Fibroblast of upper back skin (primary cell): ENCODE data around the gene SLC45A2.
A peak's percentile ranks its signal among the peaks of the same experiment; 100 is the strongest.
"Not testable (repeated sequence)": the region's sequence is repeated elsewhere in the genome, so short reads cannot be mapped to it uniquely, and the experiment has no call there.

Source experiments
- DNase-seq: peaks from one replicate; pipeline ENCODE4 v3.0.0-alpha.2; 2013

SLC45A2 gene, protein sequence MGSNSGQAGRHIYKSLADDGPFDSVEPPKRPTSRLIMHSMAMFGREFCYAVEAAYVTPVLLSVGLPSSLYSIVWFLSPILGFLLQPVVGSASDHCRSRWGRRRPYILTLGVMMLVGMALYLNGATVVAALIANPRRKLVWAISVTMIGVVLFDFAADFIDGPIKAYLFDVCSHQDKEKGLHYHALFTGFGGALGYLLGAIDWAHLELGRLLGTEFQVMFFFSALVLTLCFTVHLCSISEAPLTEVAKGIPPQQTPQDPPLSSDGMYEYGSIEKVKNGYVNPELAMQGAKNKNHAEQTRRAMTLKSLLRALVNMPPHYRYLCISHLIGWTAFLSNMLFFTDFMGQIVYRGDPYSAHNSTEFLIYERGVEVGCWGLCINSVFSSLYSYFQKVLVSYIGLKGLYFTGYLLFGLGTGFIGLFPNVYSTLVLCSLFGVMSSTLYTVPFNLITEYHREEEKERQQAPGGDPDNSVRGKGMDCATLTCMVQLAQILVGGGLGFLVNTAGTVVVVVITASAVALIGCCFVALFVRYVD

DNA sequence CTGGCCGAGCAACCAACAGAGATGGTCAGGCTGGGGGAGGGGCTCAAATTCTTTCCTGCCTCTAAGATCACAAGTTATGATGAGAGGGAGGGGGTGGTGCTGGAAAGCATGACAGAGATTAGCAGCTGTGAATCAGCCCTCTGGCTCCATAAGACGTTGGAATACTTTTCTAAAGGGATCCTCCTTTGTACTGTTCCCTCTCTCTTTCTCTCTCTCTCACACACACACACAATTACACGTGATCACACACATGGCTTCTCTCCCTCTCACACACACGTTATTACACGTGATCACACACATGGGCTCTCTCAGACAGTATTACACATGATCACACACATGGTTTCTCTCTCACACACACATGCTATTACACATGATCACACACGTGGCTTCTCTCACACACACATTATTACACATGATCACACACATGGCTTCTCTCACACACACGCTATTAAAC lies at the start of gene SLC45A2:
Gene SLC45A2 (minus strand): TSS at position 23 of the 454 bp plus-strand sequence. CDS start 110 bp downstream, outside the sequence.
- DNase-seq: peak; percentile 74

DNA sequence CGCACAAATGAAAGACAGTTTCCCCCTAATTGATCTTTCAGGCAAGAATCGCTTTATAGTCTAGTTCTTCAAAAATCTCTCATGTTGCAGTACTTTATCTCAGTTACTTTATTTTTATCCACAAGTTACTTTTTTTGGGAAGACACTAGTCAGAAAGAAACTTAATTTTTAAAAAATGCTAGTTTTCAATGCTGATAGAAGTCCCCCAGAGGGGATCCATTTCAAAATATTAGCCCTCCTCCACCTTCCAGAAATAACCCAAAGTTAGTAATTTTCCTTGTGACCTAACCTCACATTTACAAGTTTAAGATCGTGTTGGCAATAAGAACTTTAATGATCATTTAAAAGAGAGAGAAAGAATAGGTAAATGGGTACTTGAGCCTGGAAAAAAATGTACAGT lies 47.5 kb upstream of the SLC45A2 start:
- DNase-seq: no peak

DNA sequence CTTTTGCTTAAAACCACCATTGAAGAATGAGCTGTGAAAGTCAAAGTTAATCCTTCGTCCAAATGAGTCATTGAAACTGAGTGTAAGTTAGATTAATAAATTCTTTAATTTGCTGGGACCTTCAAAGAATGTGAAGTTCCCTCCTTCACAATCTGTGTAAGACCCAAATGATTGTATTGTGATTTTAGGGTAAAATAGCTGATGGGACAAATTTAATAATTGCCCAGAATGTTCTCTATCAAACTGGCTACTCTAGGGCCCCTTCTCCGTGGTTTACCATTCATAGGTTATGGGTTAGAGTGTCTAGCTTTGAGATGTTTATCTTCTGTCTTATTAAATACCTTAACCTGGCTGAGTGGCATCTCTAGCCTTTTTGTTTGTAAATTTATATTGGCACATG lies 46.6 kb upstream of the SLC45A2 start:
- DNase-seq: no peak

DNA sequence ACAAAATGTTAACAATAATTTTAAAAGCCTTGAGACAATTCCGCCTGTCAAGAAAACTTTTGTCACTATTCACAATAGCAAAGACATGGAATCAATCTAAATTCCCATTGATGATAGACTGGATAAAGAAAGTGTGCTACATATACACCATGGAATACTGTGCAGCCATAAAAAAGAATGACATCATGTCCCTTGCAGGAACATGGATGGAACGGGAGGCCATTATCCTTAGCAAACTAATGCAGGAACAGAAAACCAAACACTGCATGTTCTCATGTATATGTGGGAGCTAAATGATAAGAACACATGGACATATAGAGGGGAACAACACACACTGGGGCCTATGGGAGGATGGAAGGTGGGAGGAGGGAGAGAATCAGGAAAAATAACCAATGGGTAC lies 46.1 kb upstream of the SLC45A2 start:
- not testable (repeated sequence) for DNase-seq

DNA sequence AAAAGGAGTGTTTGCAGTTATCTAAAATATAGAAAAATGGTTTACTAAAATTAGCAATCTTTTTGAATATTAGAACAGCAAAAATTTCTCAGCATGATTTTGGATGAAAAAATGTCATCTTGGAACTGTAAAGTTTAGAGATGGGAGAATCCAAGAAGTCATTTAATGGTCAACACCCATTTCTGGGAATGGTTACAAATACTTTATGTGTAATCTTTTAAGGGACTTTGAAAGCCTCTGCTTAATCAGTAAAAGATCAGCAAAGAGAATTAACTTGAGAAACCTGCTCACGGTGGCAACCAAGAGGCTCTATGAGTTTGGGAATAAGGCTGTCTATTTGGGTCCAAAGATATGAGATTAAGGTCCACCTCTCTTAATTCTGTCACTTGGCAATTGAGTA lies 45.6 kb upstream of the SLC45A2 start:
- DNase-seq: no peak

DNA sequence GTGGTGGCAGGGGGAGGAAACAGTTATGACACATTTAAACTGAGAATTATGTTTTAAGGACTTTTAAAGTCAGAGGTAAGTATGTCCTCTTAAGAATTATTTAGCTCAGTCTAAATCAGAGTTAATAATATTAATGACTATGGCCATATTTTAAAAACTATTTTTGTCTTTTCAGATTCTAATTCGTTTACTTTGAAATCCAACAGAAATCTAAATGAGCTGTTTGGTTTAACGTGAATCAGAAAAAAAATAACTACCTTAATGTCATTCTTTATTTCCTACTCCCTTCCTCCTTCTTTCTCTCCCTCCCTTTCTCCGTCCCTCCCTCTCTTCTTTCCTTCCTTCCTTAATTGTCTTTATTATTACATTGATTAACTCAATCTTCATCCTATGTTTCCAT lies 43.9 kb upstream of the SLC45A2 start:
- DNase-seq: no peak

DNA sequence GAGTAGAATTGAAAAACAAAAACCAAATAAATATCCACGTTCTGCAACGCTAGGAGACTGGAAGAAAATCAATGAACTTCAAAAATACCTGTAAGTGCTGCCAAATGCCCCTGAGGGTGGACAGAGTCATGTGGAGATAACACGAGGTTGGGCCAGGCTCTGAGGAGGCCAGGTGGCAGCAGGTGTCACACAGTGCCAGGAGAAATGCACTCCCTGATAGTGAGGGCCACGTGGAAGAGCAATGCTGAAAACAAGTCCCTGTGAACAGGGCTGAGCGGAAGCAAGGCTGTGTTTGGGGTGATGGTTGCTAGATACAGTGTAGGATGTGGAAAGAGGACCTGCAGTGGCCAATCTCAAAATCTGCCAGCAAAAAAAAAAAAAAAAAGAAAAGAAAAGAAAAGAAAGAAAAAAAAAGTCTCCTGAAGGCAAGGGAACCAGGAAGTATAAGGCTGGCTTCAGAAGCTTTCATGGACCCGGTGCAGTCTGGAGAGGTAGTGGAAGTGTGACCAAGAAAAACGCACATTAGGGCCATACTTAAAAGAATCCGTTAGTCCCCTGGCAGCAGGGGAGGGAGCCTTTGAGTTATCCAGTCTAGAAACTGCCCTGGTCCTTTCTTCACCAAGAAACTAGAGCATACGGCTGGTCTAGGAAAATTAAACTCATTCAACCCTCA lies 41.7 kb upstream of the SLC45A2 start:
- DNase-seq: no peak

DNA sequence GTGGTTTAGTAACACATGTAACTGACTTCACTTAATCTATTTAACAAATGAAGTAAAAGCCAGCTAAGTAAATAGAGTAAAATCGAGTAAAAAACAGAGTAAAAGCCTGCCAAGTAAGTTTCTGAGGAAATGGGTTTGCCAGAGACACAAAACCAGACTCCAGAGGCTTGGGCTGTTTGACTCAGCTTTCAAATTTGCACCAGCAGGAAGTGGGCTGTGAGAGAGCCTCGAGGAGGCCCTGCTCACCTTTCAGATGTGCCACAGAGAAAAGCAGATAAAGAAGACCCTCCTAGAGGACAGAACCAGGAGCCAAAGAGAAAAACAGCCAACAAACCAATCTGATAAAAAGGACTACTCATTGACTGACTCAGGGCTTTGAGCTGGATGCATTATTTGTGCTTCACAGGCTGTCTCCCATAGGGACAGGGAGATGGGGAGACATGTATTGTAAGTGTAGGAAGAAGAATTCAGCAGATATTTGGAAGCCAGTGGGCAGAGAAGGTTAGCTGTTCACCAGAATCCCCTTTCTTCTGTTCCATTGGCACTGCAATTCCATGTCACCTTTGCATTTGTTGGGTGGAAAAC lies 37.7 kb upstream of the SLC45A2 start:
- DNase-seq: peak; percentile 69

DNA sequence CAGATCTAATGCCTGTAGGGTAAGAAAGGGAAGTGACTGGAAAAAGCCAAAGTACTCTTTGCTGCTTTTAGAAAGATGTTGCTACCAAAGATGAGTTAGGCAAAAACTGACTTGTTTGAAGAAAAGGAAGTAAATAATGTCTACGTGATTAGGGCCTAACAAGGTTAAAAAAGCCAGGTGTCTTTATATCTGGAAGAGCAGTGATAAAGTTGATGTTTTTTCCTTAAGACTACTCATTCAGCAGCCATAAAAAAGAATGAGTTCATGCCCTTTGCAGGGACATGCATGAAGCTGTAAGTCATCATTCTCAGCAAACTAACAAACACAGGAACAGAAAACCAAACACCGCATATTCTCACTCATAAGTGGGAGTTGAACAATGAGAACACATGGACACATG lies 36.8 kb upstream of the SLC45A2 start:
- no peak for DNase-seq

DNA sequence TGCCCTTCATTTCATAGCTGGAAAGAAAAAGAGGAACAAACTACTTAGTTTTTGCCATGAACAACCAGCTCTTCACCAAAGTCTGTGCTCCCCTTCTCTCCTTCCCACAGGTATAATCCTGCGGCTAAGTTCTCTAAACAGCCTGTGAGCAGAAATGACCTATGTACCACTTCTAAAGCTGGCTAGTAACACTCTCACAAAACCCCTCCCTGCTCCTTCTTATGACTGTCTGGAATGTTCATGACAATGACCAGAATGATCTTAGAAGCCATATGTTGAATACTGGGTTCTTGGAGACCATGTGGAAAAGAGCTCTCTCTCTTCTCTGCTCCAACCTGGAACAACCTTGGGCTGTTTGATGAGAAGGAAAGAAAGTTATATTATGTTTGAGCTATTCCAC lies 36.2 kb upstream of the SLC45A2 start:
- DNase-seq: no peak

DNA sequence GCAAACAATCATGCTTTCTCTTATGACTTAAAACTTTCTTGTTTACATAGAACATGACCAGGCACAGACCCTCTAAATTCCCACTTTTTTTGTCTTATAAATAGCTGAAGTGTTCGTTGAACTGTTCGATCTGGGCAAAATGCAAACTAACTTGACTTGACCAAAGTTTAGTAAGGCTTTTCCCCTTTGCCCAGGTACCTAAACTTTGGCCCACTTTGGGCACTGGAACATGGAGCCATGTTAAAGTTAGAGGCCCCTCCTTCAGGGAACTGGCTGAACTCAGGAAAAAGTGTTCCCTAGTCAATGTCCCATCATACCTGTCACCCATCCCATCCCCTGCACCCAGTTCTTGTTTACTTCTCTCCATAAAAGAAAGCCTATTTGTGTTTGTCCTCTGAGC lies 32.8 kb upstream of the SLC45A2 start:
- no peak for DNase-seq

DNA sequence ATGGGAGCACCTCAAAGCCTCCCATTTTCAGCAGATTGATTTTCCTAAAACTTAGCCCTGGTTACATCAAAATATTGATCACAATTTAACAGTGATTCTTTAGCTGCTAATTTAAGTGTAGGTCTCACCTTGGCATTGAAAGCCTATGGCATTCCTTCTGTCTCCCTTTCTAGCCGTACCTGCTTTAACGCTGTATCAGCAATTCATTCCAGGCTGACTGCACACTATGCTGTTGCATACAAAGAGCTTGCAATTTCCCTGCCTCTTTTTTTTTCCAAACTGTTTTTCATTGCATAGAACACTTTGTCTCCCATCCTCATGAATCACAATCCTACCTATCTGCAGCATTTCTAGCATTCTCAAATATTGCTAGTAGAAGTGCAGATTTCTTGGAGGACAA lies 32.3 kb upstream of the SLC45A2 start:
- no peak for DNase-seq

DNA sequence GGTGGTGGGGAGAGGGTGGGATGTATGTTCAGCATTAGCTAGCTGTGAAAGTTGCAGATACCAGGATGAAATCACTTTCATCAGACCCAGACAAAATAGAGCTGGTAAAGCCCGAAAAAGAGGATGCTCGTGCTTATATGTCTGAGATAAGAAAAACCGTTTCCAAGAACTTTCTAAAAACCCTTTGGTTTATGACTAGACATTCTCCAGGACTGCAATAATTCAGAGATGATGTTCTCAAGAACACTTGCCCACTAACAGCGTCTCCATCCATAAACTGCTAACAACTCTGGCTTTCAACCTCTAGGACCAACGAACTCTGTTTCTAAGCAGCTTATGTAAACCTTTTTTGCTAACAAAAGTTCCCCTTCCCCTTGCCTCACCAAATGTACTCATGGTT lies 31.7 kb upstream of the SLC45A2 start:
- no peak for DNase-seq

DNA sequence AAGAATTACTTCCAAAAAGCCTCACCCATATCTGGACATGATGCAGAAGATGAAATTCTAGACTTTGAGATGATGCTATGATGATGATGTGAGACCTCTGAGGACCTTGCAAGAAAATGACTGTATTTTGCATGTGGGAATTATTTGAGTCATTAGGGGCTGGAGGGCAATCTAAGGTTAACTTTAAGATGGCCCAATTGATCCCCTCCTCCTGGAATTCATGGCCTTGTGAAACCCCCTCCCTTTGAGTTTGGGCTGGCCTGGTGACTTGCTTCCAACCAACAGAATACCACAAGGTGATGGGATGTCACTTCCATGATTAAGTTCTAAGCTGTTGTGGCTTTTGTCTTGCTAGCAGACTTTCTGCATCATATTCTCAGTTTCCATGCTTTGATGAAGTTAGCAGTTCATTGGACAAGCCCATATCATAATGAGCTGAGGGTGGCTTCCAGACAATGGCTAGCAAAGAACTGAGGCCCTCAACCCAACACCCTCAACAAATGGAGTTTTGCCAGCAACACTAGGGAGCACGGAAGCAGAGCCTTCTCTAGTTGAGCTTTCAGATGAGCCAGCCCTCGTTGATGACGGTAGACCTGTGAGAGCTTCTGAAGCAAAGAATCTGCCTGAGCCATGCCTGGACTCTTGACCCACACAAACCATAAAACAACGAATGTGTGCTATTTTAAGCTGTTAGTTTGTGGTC lies 30.8 kb upstream of the SLC45A2 start:
- DNase-seq: no peak

DNA sequence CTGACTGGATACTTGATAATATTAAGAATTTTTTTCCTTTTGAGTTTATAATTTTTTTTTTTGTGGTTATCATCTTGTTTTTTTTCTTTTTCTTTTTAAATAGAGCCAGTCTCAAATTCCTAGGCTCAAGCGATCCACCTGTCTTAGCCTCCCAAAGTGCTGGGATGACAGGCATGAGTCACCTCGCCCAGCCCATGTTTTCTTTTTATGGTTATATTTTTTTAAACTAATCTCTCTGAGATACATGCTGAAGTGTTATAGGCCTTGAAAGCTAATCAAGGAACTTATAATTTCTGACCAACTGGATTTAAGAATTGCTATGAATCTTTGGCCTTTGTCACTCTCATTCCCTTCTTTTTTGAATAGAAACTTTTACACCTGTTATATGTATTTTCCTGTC lies 30.1 kb upstream of the SLC45A2 start:
- no peak for DNase-seq

DNA sequence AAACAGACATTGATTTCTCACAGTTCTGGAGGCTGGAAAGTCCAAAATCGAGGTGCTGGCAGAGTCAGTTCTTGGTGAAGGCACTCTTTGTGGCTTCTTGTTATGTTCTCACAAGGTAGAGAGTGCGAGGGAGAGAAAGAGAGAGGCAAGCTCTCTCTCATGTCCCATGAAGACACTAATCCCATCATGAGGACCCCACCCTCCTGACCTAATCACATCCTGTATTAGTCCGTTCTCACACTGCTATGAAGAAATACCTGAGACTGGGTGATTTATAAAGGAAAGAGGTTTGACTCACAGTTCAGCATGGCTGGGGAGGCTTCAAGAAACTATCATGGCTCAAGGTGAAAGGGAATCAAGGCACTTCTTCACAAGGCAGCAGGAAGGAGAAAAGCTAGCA lies 29.1 kb upstream of the SLC45A2 start:
- no peak for DNase-seq

DNA sequence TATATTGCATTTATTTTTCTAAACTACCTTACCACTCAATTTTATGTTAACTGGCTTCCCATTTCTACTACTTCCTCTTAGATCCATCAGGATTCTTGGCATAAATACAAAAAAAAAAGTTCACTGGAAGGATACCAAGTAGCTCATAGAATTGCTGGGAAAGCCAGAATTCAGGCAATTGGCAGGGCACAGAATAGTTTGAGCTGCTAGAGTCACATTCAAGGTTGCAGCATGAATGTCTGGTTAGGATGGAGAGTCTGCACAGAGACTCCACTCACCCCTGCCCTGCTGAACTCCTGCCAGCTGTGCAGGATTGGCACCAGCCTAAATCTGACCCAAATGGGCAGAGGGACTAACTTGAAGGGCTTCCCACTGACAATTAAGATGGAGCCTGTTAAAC lies 28.3 kb upstream of the SLC45A2 start:
- peak; percentile 84 for DNase-seq

DNA sequence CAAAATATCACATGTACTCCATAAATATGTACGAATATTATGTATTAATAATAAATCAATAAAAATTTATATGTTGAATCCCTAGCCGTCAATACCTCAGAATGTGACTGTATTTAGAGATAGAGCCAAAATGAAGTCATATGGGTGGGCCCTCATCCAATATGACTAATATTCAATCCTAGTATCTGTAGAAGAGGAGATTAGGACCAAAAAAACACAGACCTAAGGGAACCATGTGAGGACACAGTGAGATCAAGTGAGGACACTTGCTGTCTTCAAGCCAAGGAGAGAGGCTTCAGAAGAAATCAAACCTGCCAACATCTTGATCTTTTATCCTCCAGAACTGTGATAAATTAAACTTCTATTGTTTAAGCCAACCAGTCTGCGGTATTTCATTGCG lies 27.0 kb upstream of the SLC45A2 start:
- peak; percentile 50 for DNase-seq

DNA sequence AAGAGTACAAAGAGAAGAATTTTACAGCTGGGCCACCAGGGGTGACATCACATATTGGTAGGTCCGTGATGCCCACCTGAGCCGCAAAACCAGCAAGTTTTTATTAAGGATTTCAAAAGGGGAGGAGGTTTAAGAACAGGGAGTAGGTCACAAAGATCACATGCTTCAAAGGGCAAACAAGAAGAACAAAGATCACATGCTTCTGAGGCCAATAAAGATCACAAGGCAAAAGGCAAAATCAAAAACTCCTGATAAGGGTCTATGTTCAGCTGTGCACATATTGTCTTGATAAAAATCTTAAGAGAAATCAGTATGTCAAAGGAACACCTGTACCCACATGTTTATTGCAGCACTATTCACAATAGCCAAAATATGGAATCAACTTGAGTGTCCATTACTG lies 25.7 kb upstream of the SLC45A2 start:
- not testable (repeated sequence) for DNase-seq

DNA sequence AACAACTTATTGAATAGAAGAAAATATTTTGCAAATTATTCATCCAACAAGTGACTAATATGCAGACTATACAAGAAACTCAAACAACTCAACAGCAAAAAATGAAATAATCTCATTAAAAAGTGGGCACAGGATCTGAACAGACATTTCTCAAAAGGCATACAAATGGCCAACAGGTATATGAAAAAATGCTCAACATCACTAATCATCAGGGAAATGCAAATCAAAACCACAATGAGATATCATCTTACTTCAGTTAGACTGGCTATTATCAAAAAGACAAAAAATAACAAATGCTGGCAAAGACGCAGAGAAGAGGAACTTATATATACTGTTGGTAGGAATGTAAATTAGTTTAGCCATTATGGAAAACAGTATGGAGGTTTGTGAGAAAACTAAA lies 25.1 kb upstream of the SLC45A2 start:
- DNase-seq: no peak

DNA sequence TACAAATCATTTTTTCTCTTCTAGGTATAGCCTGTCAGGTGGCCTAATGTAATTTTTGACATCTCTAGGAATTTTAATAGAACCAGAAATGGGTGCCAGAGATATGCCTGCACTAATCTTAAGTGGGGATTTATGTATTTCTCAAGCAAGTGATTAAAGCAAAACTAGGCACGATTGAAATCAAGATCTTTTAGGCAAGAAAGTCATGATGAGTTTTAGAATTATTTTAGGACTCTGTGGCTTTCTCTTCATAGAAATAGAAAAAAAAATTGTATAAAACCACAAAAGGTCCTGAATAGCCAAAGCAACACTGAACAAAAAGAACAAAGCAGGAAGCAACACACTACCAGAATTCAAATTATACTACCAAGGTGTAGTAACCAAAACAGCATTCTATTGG lies 24.3 kb upstream of the SLC45A2 start:
- DNase-seq: no peak

DNA sequence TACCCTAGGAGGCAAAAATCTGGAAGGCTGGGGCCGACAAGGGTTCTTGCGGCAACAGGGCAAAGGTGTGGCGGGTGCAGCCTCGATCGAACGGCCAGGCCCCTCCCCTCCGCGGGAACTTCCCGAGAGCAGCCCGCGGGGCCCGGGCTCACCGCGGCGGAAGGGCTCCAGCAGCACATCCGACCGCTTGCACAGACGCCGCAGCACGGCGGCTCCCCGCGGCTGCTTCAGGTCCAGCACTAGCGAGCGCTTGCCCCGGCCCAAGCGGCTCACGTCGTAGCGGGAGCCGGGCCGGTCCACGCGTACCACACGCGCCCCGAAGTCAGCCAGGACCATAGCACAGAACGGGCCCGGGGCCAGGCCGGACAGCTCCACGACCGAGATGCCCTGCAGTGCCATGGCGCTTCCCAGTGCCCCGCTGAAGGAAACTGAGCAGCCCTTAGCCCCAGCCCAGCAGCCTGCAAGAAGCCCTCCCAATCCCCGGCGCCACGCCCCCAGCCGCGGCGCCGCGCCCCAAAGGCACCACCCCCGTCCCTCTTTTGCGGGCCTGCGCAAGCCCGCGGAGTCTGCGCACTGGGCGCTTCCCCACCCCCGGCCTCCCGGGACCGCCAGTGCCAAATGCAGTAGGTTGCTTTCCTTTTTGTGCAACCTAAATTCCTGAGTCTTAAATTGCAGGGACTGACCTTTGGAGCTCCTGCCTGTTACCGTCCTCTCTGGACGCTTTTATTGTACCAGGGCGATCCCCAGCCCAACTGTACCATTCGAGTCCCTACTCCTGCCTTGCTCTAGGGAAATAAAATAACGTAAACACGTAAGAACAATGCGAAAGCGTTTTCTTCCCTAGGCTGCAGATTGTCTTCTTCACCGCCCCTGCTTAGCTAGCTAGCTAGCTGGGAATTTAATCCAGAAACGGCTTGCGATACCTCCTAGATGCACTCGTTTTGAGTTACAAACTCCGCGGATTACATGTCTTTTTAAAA lies 23.4 kb upstream of the SLC45A2 start, which contains the start of gene AMACR:
Gene AMACR (minus strand): TSS at position 430 of the 980 bp plus-strand sequence. CDS start 31 bp downstream, at position 399.
- peak; percentile 92 for DNase-seq
